22Rv1 (cell line): Measurements from ENCODE around the gene SPIB.
A peak's percentile ranks its signal among the peaks of the same experiment; 100 is the strongest.

ENCODE experiments used
- H3K27ac ChIP-seq: fragments of 450-650 bp; 2 replicates; pipeline ENCODE4 v1.5.1; 2017
- CTCF ChIP-seq: fragments of 450-650 bp; IDR thresholded peaks from 2 replicates; pipeline ENCODE4 v1.5.1; 2017; ENCODE audit warnings: mild to moderate bottlenecking
- ZFX ChIP-seq: fragments of 450-650 bp; IDR thresholded peaks from 2 replicates; pipeline ENCODE4 v1.6.1; 2017; ENCODE audit warnings: antibody characterized with exemption, borderline replicate concordance

Gene SPIB

GRCh38 chr19:50423279-50424113 is 4.8 kb downstream of the SPIB start:
- H3K27ac ChIP-seq = no peak overlapping the region

GRCh38 chr19:50425581-50425980 is 6.8 kb downstream of the SPIB start:
- H3K27ac ChIP-seq = no peak overlapping the region
- TF ChIP-seq CTCF (no peak), ZFX (no peak)

More at GRCh38 chr19:50423279-50424113, 4.8 kb downstream of the SPIB start:
- no peak for TF ChIP-seq ZFX
- no peak for TF ChIP-seq CTCF

GRCh38 chr19:50427318-50427925 is 8.7 kb downstream of the SPIB start:
- no peak for TF ChIP-seq ZFX
- no peak; the same call in 1 of the 2 replicates for TF ChIP-seq CTCF
- H3K27ac ChIP-seq = peak overlapping the region; percentile 33; the same call in 1 of the 2 replicates

GRCh38 chr19:50427997-50428425 is 9.3 kb downstream of the SPIB start:
- TF ChIP-seq ZFX (no peak), CTCF (no peak)
- H3K27ac ChIP-seq = peak overlapping the region; percentile 33; the same call in 1 of the 2 replicates

GRCh38 chr19:50428772-50429463 is 10.2 kb downstream of the SPIB start:
- H3K27ac ChIP-seq = no peak overlapping the region
- TF ChIP-seq CTCF (no peak), ZFX (no peak)

GRCh38 chr19:50430888-50431342 is 12.2 kb downstream of the SPIB start:
- no peak overlapping the region for H3K27ac ChIP-seq
- no peak for TF ChIP-seq CTCF
- TF ChIP-seq ZFX = no peak
